GM12878 (cell line): ENCODE results near the gene IL17RE. TPM values are rescaled to one million over a fixed set of nuclear protein-coding genes. Genes with fewer than 3 reads are reported as not detected.

Experiments
- ATAC-seq: fragments of 200-7000 bp; cut with Tn5 transposase; 3 replicates; pipeline ENCODE4 v1.9.1; 2020; ENCODE audit warnings: mild to moderate bottlenecking, moderate library complexity
- BruUV-seq: library from RNA; stranded (reverse); fragments of 400-500 nt; replicated peaks from 2 replicates; lab custom pipeline; 2021; lab: Mats Ljungman, UMichigan
- CTCF ChIA-PET: fragments of 300-600 bp; sonication (Branson Sonifier 250); formaldehyde crosslinking; extraction: SDS; loops from one replicate; lab custom pipeline; 2021; ENCODE audit warnings: inconsistent platforms; lab: Yijun Ruan, JAX
- POLR2A ChIA-PET: fragments of 350-600 bp; formaldehyde crosslinking; extraction: SDS; loops from one replicate; lab custom pipeline; 2021; ENCODE audit warnings: inconsistent platforms; lab: Charles Lee
- RAD21 ChIA-PET: fragments of 300-600 bp; sonication (Branson Sonifier 250); formaldehyde crosslinking; loops from one replicate; lab custom pipeline; 2023; ENCODE audit warnings: antibody characterized with exemption; ENCODE audit not compliant: unreplicated experiment; lab: Charles Lee
- SMC1A ChIA-PET: fragments of 300-600 bp; sonication (Branson Sonifier 250); formaldehyde crosslinking; loops from one replicate; lab custom pipeline; 2023; ENCODE audit not compliant: unreplicated experiment, uncharacterized antibody; lab: Charles Lee
- DNase-seq: peaks from one replicate; pipeline ENCODE4 v3.0.0-alpha.2; 2011; ENCODE audit warnings: low read depth, low spot score
- FAIRE-seq: peaks from 3 replicates; lab custom pipeline; 2011; peaks lifted over from hg19 to GRCh38; lab: Jason Lieb, UNC
- H2AFZ ChIP-seq: 2 replicates; pipeline ENCODE4 v1.6.0; 2011; ENCODE audit warnings: low read depth, low read length, control low read depth; ENCODE audit not compliant: control insufficient read depth
- H3K27ac ChIP-seq: 2 replicates; pipeline ENCODE4 v1.5.1; 2011; ENCODE audit warnings: control low read depth; ENCODE audit not compliant: control insufficient read depth, insufficient read depth
- H3K27me3 ChIP-seq, 2 experiments: replicated peaks in 1 of 2; 2 replicates each; pipeline versions ENCODE4 v1.6.0 to v1.6.1; 2011; ENCODE audit warnings: low read length in 1 of 2; ENCODE audit not compliant: control insufficient read depth in 2 of 2, insufficient read depth in 2 of 2
- H3K36me3 ChIP-seq, 2 experiments: 2 replicates each; pipeline ENCODE4 v1.5.1; 2011; ENCODE audit warnings: low read length in 1 of 2; ENCODE audit not compliant: control insufficient read depth in 2 of 2, insufficient read depth in 2 of 2
- H3K4me1 ChIP-seq: 2 replicates; pipeline ENCODE4 v1.6.1; 2011; ENCODE audit warnings: mild to moderate bottlenecking, low read length, moderate library complexity, mixed read lengths; ENCODE audit not compliant: control insufficient read depth, insufficient read depth
- H3K4me2 ChIP-seq: 2 replicates; pipeline ENCODE4 v1.6.0; 2011; ENCODE audit warnings: control low read depth; ENCODE audit not compliant: control insufficient read depth, insufficient read depth
- H3K4me3 ChIP-seq: fragments of 200-600 bp; sonication (generic); 2 replicates; pipeline ENCODE4 v1.5.1; 2016
- H3K79me2 ChIP-seq: 2 replicates; pipeline ENCODE4 v1.6.0; 2011; ENCODE audit warnings: low read length; ENCODE audit not compliant: control insufficient read depth, insufficient read depth
- H3K9ac ChIP-seq: 2 replicates; pipeline ENCODE4 v1.8.0; 2011; ENCODE audit warnings: low read length, control low read depth, mixed read lengths; ENCODE audit not compliant: control insufficient read depth, insufficient read depth
- H3K9me3 ChIP-seq: replicated peaks from 3 replicates; pipeline ENCODE4 v1.5.1; 2011; ENCODE audit warnings: mild to moderate bottlenecking, low read length; ENCODE audit not compliant: control insufficient read depth, insufficient read depth
- H4K20me1 ChIP-seq: 2 replicates; pipeline ENCODE4 v1.6.0; 2011; ENCODE audit not compliant: control insufficient read depth, insufficient read depth
- CEBPB ChIP-seq, 2 experiments: fragments of 150-350 bp in 1 of 2; IDR thresholded peaks; 2 replicates each; pipeline ENCODE4 v1.6.1; 2012 to 2014; ENCODE audit warnings: low read depth in 2 of 2, low read length in 2 of 2, borderline replicate concordance in 1 of 2, inconsistent platforms in 1 of 2
- CUX1 ChIP-seq: IDR thresholded peaks from 2 replicates; pipeline ENCODE4 v1.6.1; 2012; ENCODE audit warnings: improper control_type of control experiment, low read depth, low read length; ENCODE audit not compliant: insufficient replicate concordance
- EED ChIP-seq: sonication (generic); IDR thresholded peaks from 2 replicates; pipeline ENCODE4 v1.6.1; 2016; ENCODE audit warnings: antibody characterized with exemption, low read depth
- MLLT1 ChIP-seq: fragments of 450-650 bp; IDR thresholded peaks from 2 replicates; pipeline ENCODE4 v1.6.1; 2016; ENCODE audit warnings: mild to moderate bottlenecking
- PRDM15 ChIP-seq: fragments of 450-650 bp; formaldehyde crosslinking; IDR thresholded peaks from 2 replicates; pipeline ENCODE4 v1.4.0; 2020; ENCODE audit warnings: mild to moderate bottlenecking, moderate library complexity
- SRF ChIP-seq, 2 experiments: IDR thresholded peaks; 2 replicates each; pipeline ENCODE4 v1.6.1; 2011; ENCODE audit warnings: low read depth in 2 of 2, low read length in 2 of 2, mild to moderate bottlenecking in 1 of 2, moderate library complexity in 1 of 2
- ZNF592 ChIP-seq: fragments of 450-650 bp; IDR thresholded peaks from 2 replicates; pipeline ENCODE4 v1.6.1; 2017; ENCODE audit warnings: mild to moderate bottlenecking, moderate library complexity
- WGBS: methylation state at CpG from one replicate; pipeline ENCODE4 v1.1.6; 2016; ENCODE audit warnings: low lambda C conversion rate; ENCODE audit not compliant: insufficient replicate concordance, insufficient coverage; ENCODE audit errors: missing lambda C conversion rate; 5-methylcytosine and 5-hydroxymethylcytosine counted together
- in situ Hi-C: fragments of 300-500 bp; cut with MboI; formaldehyde crosslinking; loops from 9 replicates; pipeline ENCODE4 v1.14.3; 2018; ENCODE audit warnings: mixed read lengths
- intact Hi-C: fragments of 100-400 bp; cut with micrococcal nuclease; formaldehyde crosslinking; loops from one replicate; pipeline ENCODE4 v1.14.2; 2022; ENCODE audit not compliant: unreplicated experiment
- polyA plus RNA-seq, 11 experiments: library from polyadenylated mRNA; depleted of rRNA in 4 of 11; unstranded in 6 of 11; stranded (reverse) in 5 of 11; fragments of >200 nt; fragmentation: Nextera tagmentation in 4 of 11; fragmentation: Illumina TruSeq in 1 of 11; extraction: Ambion mirVana in 4 of 11; extraction: Trizol in 1 of 11; gene quantifications; 1 replicate in 1 of 11; 2 replicates in 10 of 11; pipeline versions ENCODE4 v1.2.1 to v1.2.3, GENCODE V29; 2011 to 2016; ENCODE audit warnings: inconsistent platforms in 2 of 11, missing spikeins in 2 of 11, low read depth in 1 of 11
- total RNA-seq, 4 experiments: library from RNA; depleted of rRNA in 3 of 4; stranded (reverse); fragments of >200 nt in 3 of 4; fragmentation: Illumina TruSeq in 1 of 4; extraction: Trizol in 1 of 4; gene quantifications; 2 replicates each; pipeline versions ENCODE4 v1.2.1 to v1.2.3, GENCODE V29; 2013 to 2021

The IL17RE gene
- total and polyA plus RNA-seq, 10 of the 15 experiments (the other 5 are each of a cell fraction or from before 2014, with no cell fraction given): 0.04 to 0.51 (median 0.12) TPM; not detected in 2

- Histone ChIP-seq H3K79me2 (no peaks in the 10 kb centered on the region), H4K20me1 (no peaks in the 10 kb centered on the region), H3K27ac (no peak overlapping the region), H3K4me2 (no peak overlapping the region), H3K4me3 (no peak overlapping the region), H3K9me3 (no peaks in the 10 kb centered on the region), H2AFZ (no peak overlapping the region), H3K9ac (no peak overlapping the region), H3K27me3 (no peaks in the 10 kb centered on the region), H3K36me3 (no peaks in the 10 kb centered on the region), H3K4me1 (peaks cover 3% of the 10 kb centered on the region; the same call in 1 of the 2 replicates)
- ChIA-PET CTCF (interaction anchor here (1.1 to 5.8 kb wide), 3 partner anchors 16 to 367 kb away, joined by 3 to 29 read pairs (median 3); partner anchors contain the start of gene CRELD1), SMC1A (no interaction called here), RAD21 (no interaction called here), POLR2A (no interaction called here)
- in situ Hi-C loops: no loop called here
- FAIRE-seq (no peak), DNase-seq (no peak), ATAC-seq (no peak)
- BruUV-seq: no TSS peak
- intact Hi-C loops: loop anchor here (10.0 kb wide), 1 partner anchor 270 kb away; no protein-coding TSS in a partner anchor
- WGBS: 79% methylated on average over 12 of the region's 12 CpGs
- no peak for TF ChIP-seq CEBPB (IDR thresholded peaks at IDR 0.05; ENCODE audit: borderline replicate concordance in 1 of 2, low read depth in 2 of 2, low read length in 2 of 2)
- no peak for TF ChIP-seq MLLT1
- no peak for TF ChIP-seq SRF (IDR thresholded peaks at IDR 0.05; ENCODE audit: low read depth in 2 of 2, low read length in 2 of 2)
- TF ChIP-seq EED: no peak
- TF ChIP-seq ZNF592: no peak
- no peak for TF ChIP-seq CUX1
- TF ChIP-seq PRDM15 (CRISPR knock-in tag): no peak
Measured at GRCh38 chr3:9955067-9955502, 52.4 kb downstream of the IL17RE start.
